COLO668 (cell line): Measurements from ENCODE around the gene C21orf58.
"Not testable (repeated sequence)": the region's sequence is repeated elsewhere in the genome, so short reads cannot be mapped to it uniquely, and the experiment has no call there.

Experiments
- DNase-seq: peaks from one replicate; lab custom pipeline; 2025; ENCODE audit not compliant: unreplicated experiment; lab: John Stamatoyannopoulos, UW

C21orf58 gene

GRCh38 chr21:46325073-46325912, 1.6 kb upstream of the C21orf58 start:
- DNase-seq, result peak; percentile 66

- DNase-seq, result peak; percentile 95
Observed at GRCh38 chr21:46324390-46325072, 861 bp upstream of the C21orf58 start.

- DNase-seq, result peak; percentile 48
Observed at GRCh38 chr21:46323227-46323709, 402 bp downstream of the C21orf58 start.

- DNase-seq, result peak; percentile 42
Observed at GRCh38 chr21:46322351-46323226, 1.1 kb downstream of the C21orf58 start.

- no peak for DNase-seq
Observed at GRCh38 chr21:46320331-46320801, 3.3 kb downstream of the C21orf58 start.

- no peak for DNase-seq
Observed at GRCh38 chr21:46319186-46319585, 4.5 kb downstream of the C21orf58 start.

- DNase-seq, result no peak
Observed at GRCh38 chr21:46318464-46318845, 5.2 kb downstream of the C21orf58 start.

- peak; percentile 89 for DNase-seq
Observed at GRCh38 chr21:46317710-46318463, 5.8 kb downstream of the C21orf58 start.

- no peak for DNase-seq
Observed at GRCh38 chr21:46316708-46317324, 6.9 kb downstream of the C21orf58 start.

GRCh38 chr21:46314441-46315020, 9.1 kb downstream of the C21orf58 start:
- no peak for DNase-seq

- no peak for DNase-seq
Observed at GRCh38 chr21:46312949-46313348, 10.7 kb downstream of the C21orf58 start.

GRCh38 chr21:46311568-46311967, 12.1 kb downstream of the C21orf58 start:
- no peak for DNase-seq

- DNase-seq, result not testable (repeated sequence)
Observed at GRCh38 chr21:46310260-46310659, 13.4 kb downstream of the C21orf58 start.

GRCh38 chr21:46308431-46308830, 15.2 kb downstream of the C21orf58 start:
- DNase-seq, result no peak

- no peak for DNase-seq
Observed at GRCh38 chr21:46307625-46308024, 16.0 kb downstream of the C21orf58 start.

- no peak for DNase-seq
Observed at GRCh38 chr21:46304955-46305354, 18.7 kb downstream of the C21orf58 start.

- DNase-seq, result no peak
Observed at GRCh38 chr21:46304437-46304836, 19.2 kb downstream of the C21orf58 start.

- DNase-seq, result no peak
Observed at GRCh38 chr21:46301759-46302158, 21.9 kb downstream of the C21orf58 start.

GRCh38 chr21:46299167-46299566, 24.5 kb downstream of the C21orf58 start:
- no peak for DNase-seq
